ENCODE data around the gene CLEC19A. TPM values are rescaled to one million over a fixed set of nuclear protein-coding genes. Genes with fewer than 3 reads are reported as not detected.

The CLEC19A gene
- polyA plus RNA-seq, 1 experiment, result not detected

- POLR2A ChIA-PET, result no interaction called here
Measured at GRCh38 chr16:19269098-19269497, 16.4 kb upstream of the CLEC19A start.

GRCh38 chr16:19274165-19274797 is 11.2 kb upstream of the CLEC19A start:
- DNase-seq (ENCODE audit: low read depth), result no peak
- Histone ChIP-seq H3K4me3 (ENCODE audit: low read depth, low read length) (no peak overlapping the region), H3K27me3 (ENCODE audit: control insufficient read depth, insufficient read depth, low read length) (no peaks in the 10 kb centered on the region), H3K36me3 (ENCODE audit: control insufficient read depth, insufficient read depth, low read length) (no peaks in the 10 kb centered on the region)
- no peak for TF ChIP-seq CTCF (IDR thresholded peaks at IDR 0.05; ENCODE audit: insufficient read depth, low read depth, low read length)
- ChIA-PET CTCF (no interaction called here), POLR2A (no interaction called here)

More at GRCh38 chr16:19269098-19269497, 16.4 kb upstream of the CLEC19A start:
- H3K27me3 ChIP-seq (ENCODE audit: control insufficient read depth, insufficient read depth, low read length), result no peaks in the 10 kb centered on the region
- no peak for DNase-seq (ENCODE audit: low read depth)
- H3K36me3 ChIP-seq (ENCODE audit: control insufficient read depth, insufficient read depth, low read length), result no peaks in the 10 kb centered on the region
- CTCF ChIA-PET, result no interaction called here
- H3K4me3 ChIP-seq (ENCODE audit: low read depth, low read length), result no peak overlapping the region
- no peak for TF ChIP-seq CTCF (IDR thresholded peaks at IDR 0.05; ENCODE audit: insufficient read depth, low read depth, low read length)

- no peak for TF ChIP-seq CTCF (IDR thresholded peaks at IDR 0.05; ENCODE audit: insufficient read depth, low read depth, low read length)
- Histone ChIP-seq H3K27me3 (ENCODE audit: control insufficient read depth, insufficient read depth, low read length) (no peaks in the 10 kb centered on the region), H3K4me3 (ENCODE audit: low read depth, low read length) (no peak overlapping the region), H3K36me3 (ENCODE audit: control insufficient read depth, insufficient read depth, low read length) (no peaks in the 10 kb centered on the region)
- ChIA-PET CTCF (no interaction called here), POLR2A (no interaction called here)
- DNase-seq (ENCODE audit: low read depth), result no peak
Measured at GRCh38 chr16:19278403-19278802, 7.1 kb upstream of the CLEC19A start.

GRCh38 chr16:19281246-19281645 is 4.3 kb upstream of the CLEC19A start:
- H3K36me3 ChIP-seq (ENCODE audit: control insufficient read depth, insufficient read depth, low read length), result no peaks in the 10 kb centered on the region
- ChIA-PET CTCF (no interaction called here), POLR2A (no interaction called here)
- no peak for TF ChIP-seq CTCF (IDR thresholded peaks at IDR 0.05; ENCODE audit: insufficient read depth, low read depth, low read length)
- no peaks in the 10 kb centered on the region for H3K27me3 ChIP-seq (ENCODE audit: control insufficient read depth, insufficient read depth, low read length)
- H3K4me3 ChIP-seq (ENCODE audit: low read depth, low read length), result no peak overlapping the region
- DNase-seq (ENCODE audit: low read depth), result no peak

- CTCF ChIA-PET, result no interaction called here
- POLR2A ChIA-PET, result no interaction called here
- Histone ChIP-seq H3K27me3 (ENCODE audit: control insufficient read depth, insufficient read depth, low read length) (no peaks in the 10 kb centered on the region), H3K36me3 (ENCODE audit: control insufficient read depth, insufficient read depth, low read length) (no peaks in the 10 kb centered on the region), H3K4me3 (ENCODE audit: low read depth, low read length) (no peak overlapping the region)
- TF ChIP-seq CTCF (IDR thresholded peaks at IDR 0.05; ENCODE audit: insufficient read depth, low read depth, low read length), result no peak
- no peak for DNase-seq (ENCODE audit: low read depth)
Measured at GRCh38 chr16:19282101-19282500, 3.4 kb upstream of the CLEC19A start.
